ENCODE data around the gene MPDZ. TPM values are rescaled to one million over a fixed set of nuclear protein-coding genes. Genes with fewer than 3 reads are reported as not detected.

MPDZ gene
- 62.6 TPM for total RNA-seq
- long read RNA-seq, full-length matches to known transcripts, result 1 of 14 reads
- long read RNA-seq, partial matches to known transcripts, result 3 of 14 reads
- long read RNA-seq, other reads (novel, unspliced or antisense), result 10 of 14 reads

- ATAC-seq (peak; percentile 92), DNase-seq (ENCODE audit: missing footprints) (peak; percentile 86)
- intact Hi-C loops (cut with DNase I), result loop anchor here (5.0 kb wide), 1 partner anchor 42 kb away; no protein-coding TSS in a partner anchor
Measured at GRCh38 chr9:13279284-13280141, at the start of gene MPDZ. Gene MPDZ, minus strand, starts transcription at chr9:13279692. Its CDS starts 29,377 bp downstream, at chr9:13250315.

GRCh38 chr9:13324988-13325387 is 45.5 kb upstream of the MPDZ start:
- ATAC-seq (no peak), DNase-seq (ENCODE audit: missing footprints) (no peak)
- intact Hi-C loops (cut with DNase I), result loop anchor here (5.0 kb wide), 1 partner anchor 38 kb away; no protein-coding TSS in a partner anchor

GRCh38 chr9:13322828-13323550 is 43.5 kb upstream of the MPDZ start:
- ATAC-seq, result no peak
- intact Hi-C loops (cut with DNase I), result loop anchor here (5.0 kb wide), 1 partner anchor 36 kb away; no protein-coding TSS in a partner anchor
- DNase-seq (ENCODE audit: missing footprints), result no peak

GRCh38 chr9:13318027-13318426 is 38.5 kb upstream of the MPDZ start:
- ATAC-seq (no peak), DNase-seq (ENCODE audit: missing footprints) (no peak)
- intact Hi-C loops (cut with DNase I), result no loop called here

- ATAC-seq (no peak), DNase-seq (ENCODE audit: missing footprints) (no peak)
- intact Hi-C loops (cut with DNase I), result no loop called here
Measured at GRCh38 chr9:13296972-13297371, 17.5 kb upstream of the MPDZ start.

- ATAC-seq (no peak), DNase-seq (ENCODE audit: missing footprints) (no peak)
- intact Hi-C loops (cut with DNase I), result no loop called here
Measured at GRCh38 chr9:13295556-13295955, 16.1 kb upstream of the MPDZ start.

GRCh38 chr9:13292782-13293181 is 13.3 kb upstream of the MPDZ start:
- intact Hi-C loops (cut with DNase I), result no loop called here
- ATAC-seq (peak; percentile 86), DNase-seq (ENCODE audit: missing footprints) (no peak)

- intact Hi-C loops (cut with DNase I), result no loop called here
- no peak for ATAC-seq
Measured at GRCh38 chr9:13292158-13292557, 12.7 kb upstream of the MPDZ start.

GRCh38 chr9:13291718-13292117 is 12.2 kb upstream of the MPDZ start:
- DNase-seq (ENCODE audit: missing footprints) (no peak), ATAC-seq (no peak)
- intact Hi-C loops (cut with DNase I), result no loop called here

More at GRCh38 chr9:13292158-13292557, 12.7 kb upstream of the MPDZ start:
- DNase-seq (ENCODE audit: missing footprints), result no peak

GRCh38 chr9:13284011-13284410 is 4.5 kb upstream of the MPDZ start:
- DNase-seq (ENCODE audit: missing footprints), result no peak
- no peak for ATAC-seq
- intact Hi-C loops (cut with DNase I), result no loop called here

- no peak for DNase-seq (ENCODE audit: missing footprints)
- intact Hi-C loops (cut with DNase I), result no loop called here
Measured at GRCh38 chr9:13282998-13283397, 3.5 kb upstream of the MPDZ start.

GRCh38 chr9:13281356-13282016 is 2.0 kb upstream of the MPDZ start:
- intact Hi-C loops (cut with DNase I), result no loop called here
- DNase-seq (ENCODE audit: missing footprints) (no peak), ATAC-seq (no peak)

More at GRCh38 chr9:13282998-13283397, 3.5 kb upstream of the MPDZ start:
- no peak for ATAC-seq

GRCh38 chr9:13278368-13279246 is 885 bp downstream of the MPDZ start:
- intact Hi-C loops (cut with DNase I), result loop anchor here (5.0 kb wide), 1 partner anchor 41 kb away; no protein-coding TSS in a partner anchor
- ATAC-seq, result peak; percentile 58
- DNase-seq (ENCODE audit: missing footprints), result peak; percentile 74

GRCh38 chr9:13278023-13278367 is 1.5 kb downstream of the MPDZ start:
- intact Hi-C loops (cut with DNase I), result loop anchor here (5.0 kb wide), 1 partner anchor 41 kb away; no protein-coding TSS in a partner anchor
- DNase-seq (ENCODE audit: missing footprints) (no peak), ATAC-seq (no peak)

GRCh38 chr9:13274886-13275641 is 4.4 kb downstream of the MPDZ start:
- intact Hi-C loops (cut with DNase I), result loop anchor here (5.0 kb wide), 1 partner anchor 38 kb away; no protein-coding TSS in a partner anchor
- ATAC-seq (no peak), DNase-seq (ENCODE audit: missing footprints) (no peak)

GRCh38 chr9:13270734-13271133 is 8.8 kb downstream of the MPDZ start:
- intact Hi-C loops (cut with DNase I), result no loop called here
- DNase-seq (ENCODE audit: missing footprints), result no peak
- ATAC-seq, result no peak

All from Right ventricle myocardium inferior (tissue), 1 donor.